Measurements from ENCODE around the gene TCF4.

DNA sequence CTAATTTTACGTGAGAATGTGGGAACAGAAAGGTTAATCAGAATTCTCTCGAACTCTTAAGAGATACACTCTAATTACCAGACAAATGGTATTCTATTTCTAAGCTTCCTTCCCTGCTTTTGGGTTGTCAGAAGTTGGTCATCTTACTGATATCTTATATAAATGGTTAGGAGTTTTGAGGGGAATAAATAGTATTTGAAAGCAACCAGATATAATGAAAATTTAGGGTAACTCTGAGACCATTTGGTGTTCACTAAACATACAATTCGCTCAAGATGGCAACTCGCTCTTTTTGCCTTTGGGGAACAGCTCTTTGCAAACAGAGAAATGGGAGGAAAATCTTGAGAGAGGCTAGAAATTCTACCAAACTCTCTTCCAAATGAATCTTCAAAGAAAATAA lies 250.9 kb downstream of the TCF4 start:
- TF ChIP-seq, protein P1, sequence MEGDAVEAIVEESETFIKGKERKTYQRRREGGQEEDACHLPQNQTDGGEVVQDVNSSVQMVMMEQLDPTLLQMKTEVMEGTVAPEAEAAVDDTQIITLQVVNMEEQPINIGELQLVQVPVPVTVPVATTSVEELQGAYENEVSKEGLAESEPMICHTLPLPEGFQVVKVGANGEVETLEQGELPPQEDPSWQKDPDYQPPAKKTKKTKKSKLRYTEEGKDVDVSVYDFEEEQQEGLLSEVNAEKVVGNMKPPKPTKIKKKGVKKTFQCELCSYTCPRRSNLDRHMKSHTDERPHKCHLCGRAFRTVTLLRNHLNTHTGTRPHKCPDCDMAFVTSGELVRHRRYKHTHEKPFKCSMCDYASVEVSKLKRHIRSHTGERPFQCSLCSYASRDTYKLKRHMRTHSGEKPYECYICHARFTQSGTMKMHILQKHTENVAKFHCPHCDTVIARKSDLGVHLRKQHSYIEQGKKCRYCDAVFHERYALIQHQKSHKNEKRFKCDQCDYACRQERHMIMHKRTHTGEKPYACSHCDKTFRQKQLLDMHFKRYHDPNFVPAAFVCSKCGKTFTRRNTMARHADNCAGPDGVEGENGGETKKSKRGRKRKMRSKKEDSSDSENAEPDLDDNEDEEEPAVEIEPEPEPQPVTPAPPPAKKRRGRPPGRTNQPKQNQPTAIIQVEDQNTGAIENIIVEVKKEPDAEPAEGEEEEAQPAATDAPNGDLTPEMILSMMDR (IDR thresholded peaks at IDR 0.05; ENCODE audit: low read depth, low read length, poor library complexity, severe bottlenecking) = no peak
- no peak for TF ChIP-seq EZH2phosphoT487 (IDR thresholded peaks at IDR 0.05; ENCODE audit: borderline replicate concordance, low read length)

All from DOHH2 (cell line).